HG03045 (cell line): ENCODE data around the gene CTNNA1.
"Not testable (repeated sequence)": the region's sequence is repeated elsewhere in the genome, so short reads cannot be mapped to it uniquely, and the experiment has no call there.

Experiments used
- ATAC-seq: cut with Tn5 transposase; IDR thresholded peaks from one replicate; pipeline ENCODE4 v1.9.1; 2021; ENCODE audit warnings: mild to moderate bottlenecking, moderate library complexity; ENCODE audit not compliant: unreplicated experiment

CTNNA1 gene

DNA sequence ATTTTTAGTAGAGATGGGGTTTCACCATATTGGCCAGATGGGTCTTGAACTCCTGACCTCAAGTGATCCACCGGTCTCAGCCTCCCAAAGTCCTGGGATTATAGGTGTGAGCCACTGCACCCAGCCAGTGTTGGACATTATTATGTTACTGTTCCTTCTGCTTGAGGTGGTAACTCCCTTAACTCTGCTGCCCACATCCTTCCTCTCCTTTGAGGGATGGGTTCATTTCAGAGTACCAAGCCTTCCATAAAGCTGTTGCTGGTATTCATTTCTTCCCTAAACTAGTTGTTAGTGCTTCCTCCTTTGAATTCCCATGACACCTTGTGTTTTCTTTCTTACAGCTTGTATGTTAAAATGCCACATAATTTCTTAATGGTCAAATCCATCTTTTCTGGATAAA is 54.0 kb downstream of the CTNNA1 start:
- no peak for ATAC-seq

DNA sequence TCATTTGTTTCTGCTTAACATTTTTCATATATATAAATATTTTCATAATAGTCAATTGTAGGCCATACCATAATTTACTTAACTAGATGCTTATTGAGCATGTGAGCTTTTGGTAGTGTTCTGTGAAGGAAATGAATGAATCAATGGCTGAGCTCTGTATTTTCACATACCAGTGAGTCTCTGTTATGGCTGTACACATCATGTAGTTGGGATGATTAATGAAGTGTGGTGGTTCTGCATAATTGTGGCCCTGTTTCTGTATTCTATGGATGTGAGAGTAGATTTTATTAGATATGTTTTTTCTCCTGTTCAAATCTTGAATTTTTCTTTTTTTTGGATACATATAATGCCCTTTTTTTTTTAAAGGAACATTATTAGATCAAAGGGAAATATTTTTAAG is 56.2 kb downstream of the CTNNA1 start:
- no peak for ATAC-seq

DNA sequence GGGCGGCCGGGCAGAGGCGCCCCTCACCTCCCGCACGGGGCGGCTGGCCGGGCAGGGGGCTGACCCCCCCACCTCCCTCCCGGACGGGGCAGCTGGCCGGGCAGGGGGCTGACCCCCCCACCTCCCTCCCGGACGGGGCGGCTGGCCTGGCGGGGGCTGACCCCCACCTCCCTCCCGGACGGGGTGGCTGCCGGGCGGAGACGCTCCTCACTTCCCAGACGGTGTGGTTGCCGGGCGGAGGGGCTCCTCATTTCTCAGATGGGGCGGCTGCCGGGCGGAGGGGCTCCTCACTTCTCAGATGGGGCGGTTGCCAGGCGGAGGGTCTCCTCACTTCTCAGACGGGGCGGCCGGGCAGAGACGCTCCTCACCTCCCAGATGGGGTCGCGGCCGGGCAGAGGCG is 57.6 kb downstream of the CTNNA1 start:
- not testable (repeated sequence) for ATAC-seq

DNA sequence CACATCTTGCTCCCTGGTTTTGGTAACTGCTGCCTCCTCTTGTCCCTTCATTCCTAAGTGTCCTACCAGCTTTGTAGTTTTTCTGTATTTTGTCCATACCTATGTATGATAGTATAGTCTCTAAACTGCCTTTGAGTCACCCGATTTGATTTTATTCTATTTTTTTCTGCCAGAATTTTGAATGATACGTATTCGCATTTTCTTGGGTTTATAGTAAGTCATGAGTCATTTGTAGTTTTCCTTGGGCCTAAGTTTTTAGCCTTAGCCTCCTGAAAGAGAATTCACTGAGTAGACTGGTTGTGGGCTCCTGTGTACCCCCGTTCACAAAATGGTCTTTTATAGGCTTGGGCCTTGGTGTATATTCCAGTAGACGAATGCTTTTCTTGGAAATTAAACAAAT is 62.3 kb downstream of the CTNNA1 start:
- no peak for ATAC-seq

DNA sequence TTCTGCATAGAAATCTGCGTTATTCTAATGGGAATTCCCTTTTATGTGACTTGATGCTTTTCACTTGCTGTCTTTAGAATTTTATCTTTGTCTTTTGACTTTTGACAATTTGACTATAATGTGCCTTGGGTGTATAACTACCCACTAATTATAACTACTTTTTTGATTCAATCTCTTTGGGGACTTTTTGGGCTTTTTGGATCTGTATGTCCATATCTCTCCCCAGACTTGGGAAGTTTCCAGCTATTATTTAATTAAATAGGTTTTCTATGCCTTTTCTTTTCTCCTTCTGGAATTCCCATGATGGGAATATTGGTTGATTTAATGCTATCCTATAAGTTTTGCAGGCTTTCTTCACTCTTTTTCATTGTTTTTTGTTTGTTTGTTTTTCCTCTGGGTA is 64.0 kb downstream of the CTNNA1 start:
- no peak for ATAC-seq

DNA sequence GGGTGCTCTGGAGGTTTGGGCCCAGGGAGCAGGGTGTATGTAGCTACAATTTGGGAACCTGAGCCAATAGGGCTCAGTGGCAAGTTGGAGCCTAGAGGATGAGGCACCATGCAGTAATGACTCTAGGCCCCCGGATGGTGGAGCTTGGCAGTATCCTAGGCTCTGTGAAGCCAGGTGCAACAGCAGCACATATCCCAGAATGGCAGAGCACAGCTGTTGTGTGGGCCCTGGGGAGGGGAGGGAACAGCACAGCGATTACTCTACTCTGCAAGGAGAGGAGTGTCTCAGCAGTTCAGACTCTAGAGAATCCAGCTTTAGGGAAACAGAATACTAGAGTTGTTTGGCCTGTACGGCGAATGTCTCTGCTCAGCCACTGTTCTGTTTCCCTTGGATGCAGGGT is 65.9 kb downstream of the CTNNA1 start:
- no peak for ATAC-seq

DNA sequence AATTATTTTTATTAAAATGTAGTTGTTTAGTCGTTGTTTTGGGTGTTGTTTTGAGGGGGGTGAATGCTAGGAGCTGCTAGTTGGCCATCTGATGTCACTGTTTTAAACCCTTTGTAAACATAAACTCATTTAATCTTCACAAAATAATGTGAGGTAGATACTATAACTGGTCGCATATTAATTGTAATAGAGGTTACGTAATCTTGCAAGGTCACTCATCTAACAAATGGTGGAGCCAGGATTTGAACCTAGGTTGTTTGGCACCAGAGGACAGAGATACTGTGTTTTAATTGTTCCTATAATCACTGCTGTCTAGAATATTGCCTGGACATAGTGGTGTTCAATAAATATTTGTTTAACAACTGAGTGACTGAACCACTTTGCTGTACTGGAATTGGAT is 67.5 kb downstream of the CTNNA1 start:
- ATAC-seq: no peak

DNA sequence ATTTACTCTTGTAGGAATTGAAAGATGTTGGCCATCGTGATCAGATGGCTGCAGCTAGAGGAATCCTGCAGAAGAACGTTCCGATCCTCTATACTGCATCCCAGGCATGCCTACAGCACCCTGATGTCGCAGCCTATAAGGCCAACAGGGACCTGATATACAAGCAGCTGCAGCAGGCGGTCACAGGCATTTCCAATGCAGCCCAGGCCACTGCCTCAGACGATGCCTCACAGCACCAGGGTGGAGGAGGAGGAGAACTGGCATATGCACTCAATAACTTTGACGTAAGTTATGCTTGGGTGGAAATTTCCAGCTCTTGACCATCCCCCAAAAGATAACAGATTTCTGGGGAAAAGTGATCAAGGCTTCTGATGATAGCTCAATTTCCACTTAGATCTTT is 71.3 kb downstream of the CTNNA1 start:
- ATAC-seq: no peak

DNA sequence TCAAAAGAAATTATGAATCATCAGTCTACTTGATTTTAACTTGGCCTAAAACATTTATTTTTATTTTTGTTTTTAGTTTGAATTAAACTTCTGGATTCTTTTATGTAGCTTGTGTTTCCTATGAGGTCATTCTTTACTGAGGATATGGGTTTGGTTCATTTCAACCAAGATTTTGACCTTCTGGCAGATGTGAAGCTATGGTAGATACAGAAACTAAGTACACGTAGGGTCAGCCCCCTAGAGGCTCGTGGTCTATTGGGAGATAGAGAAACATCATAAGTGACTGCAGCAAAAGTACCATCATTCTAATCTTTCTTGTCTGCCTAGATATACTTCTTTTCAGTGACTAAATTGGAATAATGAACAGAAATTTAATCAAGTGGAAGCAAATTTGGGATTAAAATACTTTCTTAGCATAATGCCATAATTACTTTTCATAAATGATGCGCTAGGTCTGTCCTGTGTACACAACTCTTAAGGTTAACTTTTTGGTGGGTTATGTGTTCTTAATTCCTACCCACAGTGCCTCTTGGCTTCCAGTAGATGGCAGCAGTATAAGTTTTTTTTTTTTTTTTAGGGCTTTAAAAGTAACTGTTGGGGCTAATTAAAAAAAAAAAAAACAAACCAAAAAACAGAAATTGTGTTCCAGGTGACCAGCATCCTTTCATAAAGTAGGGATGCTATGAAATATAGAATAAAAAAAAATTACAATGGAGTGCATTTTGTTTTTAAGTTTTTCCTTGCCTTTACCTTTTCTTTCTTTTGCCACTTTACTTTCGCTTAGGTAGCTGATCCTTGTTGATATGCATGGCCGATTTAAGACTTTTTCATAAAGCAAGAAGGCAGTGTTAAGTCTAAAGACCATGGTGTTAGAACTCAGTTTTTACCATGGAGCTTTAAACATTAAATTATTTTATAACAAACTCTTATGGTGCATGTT is 72.0 kb downstream of the CTNNA1 start:
- ATAC-seq: no peak

DNA sequence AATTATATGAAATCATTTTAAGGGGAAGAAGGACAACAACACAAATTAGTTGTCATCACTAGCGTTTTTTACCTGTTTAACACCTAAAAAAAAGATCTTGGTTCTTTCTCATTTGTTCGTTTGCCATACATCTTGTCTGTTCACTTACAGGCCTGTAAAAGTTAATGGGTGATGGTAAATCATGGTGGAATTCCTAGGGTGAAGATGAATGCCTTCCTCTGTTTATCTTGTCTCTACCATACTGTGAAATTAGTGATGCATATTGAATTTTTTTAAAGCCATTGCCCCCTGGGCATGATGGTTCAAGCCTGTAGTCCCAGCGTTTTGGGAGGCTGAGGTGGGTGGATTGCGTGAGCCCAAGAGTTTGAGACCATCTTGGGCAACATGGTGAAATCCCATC is 75.3 kb downstream of the CTNNA1 start:
- ATAC-seq: no peak

DNA sequence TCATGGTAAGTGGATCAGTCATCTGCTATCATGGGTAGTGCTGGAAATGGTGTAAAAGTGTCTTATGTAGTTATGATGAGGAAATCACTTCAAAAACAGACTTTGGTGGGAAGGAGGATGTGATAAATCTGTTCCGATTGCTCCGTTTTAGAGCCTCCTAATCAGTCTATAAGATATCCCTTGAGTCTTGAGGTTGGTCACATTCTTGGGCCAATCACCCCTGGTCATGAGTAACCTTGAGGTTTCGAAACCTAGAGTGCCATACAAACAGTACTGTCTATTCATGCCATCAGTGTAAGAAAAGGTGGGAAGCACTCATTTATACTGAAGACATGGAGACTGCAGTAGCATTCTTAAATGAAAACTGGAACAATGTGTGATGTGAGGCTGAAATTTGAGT is 76.1 kb downstream of the CTNNA1 start:
- no peak for ATAC-seq

DNA sequence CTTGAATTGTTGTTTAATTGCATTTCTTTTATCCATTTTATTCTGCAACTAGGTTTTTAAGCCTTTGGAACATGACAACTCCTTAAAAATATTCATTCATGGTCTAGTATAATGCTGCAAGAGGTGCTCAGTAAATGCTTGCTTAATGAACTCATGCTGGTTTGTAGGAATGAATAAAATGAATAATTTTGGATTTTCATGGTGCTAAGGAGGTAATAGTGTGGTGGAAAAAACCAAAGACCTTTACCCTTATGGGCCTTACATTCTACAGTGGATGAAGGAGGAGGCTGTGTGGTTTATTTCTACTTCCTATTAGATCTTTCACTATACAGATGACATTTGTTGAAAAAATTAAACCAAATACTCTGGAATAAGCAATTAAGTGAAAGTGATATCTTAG is 78.5 kb downstream of the CTNNA1 start:
- no peak for ATAC-seq

DNA sequence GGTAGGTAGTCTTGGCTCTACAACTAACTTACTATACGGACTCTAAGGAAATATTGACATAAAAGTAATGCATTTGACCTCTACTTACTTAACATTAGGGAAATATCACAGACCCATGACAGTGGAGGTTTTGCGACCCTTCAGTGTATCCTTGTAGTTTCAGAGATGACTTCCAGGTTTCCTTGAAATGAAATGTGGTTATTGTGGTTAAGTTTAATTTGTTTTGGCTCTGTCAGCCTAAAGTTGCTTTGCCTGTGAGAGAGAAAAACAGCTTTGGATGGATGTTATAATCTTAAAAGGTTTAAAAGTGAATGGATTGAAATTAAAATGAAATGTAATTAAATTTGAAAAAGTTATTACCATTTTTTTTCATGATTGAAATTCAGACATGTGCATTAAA is 79.0 kb downstream of the CTNNA1 start:
- no peak for ATAC-seq

DNA sequence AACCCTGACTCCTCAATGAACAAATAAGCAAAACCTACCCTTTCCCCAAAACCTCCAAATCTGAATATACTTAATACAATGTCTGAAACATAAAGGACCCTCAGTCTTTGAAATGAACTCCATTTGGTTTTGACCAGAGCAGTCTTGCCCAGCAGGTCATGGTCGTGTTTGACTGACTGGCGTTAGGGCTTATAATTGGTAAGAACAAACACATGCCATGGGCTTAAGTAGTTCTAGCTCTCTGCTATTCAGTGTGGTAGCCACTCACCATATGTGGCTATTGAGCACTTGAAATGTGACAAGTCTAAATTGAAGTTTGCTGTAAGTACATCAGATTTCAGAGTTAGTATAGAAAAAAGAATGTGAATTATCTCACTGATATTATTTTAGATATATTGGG is 79.9 kb downstream of the CTNNA1 start:
- no peak for ATAC-seq

DNA sequence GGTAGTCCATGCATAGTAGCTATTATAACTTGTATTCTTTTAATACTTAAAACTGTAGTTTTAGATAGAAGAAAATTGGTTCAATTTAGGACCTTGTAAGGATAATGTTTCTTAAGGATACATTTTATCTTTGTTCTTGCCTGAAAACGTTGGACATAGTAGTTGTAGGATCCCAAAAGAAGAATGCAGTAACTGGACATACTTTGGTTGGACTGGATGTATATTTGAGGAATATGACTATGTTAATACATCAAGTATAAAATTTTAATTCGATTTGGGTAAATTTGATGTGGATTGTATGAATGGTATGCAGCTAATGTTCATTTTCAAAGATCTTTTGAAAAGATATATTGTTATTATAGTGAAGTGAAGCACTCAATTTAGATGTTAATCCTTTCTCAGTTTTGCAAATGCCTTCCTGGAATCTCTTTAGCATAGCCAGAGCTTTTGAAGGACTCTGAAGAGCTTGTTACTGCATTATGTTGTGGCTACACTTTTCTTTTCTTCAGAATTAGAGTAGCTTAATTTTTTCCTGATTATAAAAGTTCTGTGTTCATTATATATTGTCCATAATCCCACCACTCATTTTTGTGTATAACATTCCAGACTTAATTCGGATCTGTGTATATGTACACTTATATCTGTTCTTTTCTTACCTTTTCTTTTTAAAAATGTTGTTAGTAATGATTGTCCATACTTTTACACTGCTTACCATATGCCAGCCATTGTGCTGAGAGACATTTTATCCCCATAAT is 80.7 kb downstream of the CTNNA1 start:
- no peak for ATAC-seq

DNA sequence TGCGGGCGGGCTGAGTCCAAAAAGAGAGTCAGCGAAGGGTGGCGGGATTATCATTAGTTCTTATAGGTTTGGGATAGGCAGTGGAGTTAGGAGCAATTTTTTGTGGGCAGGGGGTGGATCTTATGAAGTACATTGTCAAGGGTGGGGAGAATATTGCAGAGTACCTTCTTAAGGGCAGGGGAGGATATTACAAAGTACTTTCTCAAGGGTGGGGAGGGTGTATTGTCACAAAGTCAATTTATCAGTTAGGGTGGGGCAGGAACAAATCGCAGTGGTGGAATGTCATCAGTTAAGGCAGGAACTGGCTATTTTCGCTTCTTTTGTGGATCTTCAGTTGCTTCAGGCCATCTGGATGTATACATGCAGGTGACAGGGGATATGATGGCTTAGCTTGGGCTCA is 81.6 kb downstream of the CTNNA1 start:
- not testable (repeated sequence) for ATAC-seq

DNA sequence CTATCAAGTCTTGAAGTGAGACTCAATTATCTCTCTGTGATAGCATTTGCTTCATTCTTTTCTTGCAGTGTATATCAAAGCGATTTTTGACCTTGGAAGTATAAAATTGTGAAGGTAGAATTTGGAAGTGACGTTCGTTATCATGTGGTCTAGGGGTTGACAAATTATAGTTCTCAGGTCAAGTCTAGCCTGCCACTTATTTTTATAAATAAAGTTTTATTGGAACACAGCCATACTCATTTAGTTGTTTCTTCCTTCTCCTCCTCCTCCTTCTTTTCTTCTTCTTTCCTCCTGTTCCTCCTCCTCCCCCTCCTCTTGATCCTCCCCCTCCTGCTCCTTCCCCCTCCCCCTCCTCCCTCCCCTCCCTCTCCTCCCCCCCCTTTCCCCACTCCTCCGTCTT is 83.9 kb downstream of the CTNNA1 start:
- ATAC-seq: no peak

DNA sequence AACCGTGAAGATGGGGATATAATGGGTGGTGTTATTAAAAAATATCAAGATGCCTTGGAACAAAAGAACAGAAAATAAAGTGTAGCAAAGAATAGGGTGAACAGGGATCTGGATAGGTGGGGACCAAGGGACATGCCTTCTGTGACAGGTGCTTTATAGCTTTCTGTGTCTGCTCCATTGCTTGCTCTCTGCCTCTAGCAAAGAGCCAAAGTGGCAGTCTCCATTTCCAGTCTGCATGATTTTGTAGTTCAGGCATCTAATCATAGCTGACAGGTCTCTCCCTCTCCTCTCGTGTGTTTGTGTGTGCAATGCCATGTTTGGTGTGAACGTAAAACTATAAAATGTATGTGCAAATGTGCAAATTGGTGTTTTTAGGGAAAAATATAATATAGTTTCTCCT is 86.9 kb downstream of the CTNNA1 start:
- no peak for ATAC-seq

DNA sequence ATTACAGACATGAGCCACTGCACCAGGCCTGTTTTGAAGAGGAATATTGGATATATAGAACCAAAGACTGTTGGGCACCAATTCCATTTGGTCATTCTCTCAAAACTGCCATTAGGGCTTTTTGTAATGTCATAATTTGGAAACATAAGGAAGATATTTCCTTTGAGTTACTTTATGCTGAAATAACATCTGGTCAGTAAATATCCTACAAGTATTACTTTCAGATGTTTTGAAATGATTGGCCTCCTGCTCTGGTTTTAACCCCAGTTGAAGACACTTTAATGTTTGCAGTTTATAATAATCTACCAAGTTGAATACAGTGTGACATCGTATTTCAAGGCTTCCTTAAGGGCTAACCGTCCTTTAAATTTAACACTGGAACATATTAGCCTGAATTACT is 88.3 kb downstream of the CTNNA1 start:
- no peak for ATAC-seq

DNA sequence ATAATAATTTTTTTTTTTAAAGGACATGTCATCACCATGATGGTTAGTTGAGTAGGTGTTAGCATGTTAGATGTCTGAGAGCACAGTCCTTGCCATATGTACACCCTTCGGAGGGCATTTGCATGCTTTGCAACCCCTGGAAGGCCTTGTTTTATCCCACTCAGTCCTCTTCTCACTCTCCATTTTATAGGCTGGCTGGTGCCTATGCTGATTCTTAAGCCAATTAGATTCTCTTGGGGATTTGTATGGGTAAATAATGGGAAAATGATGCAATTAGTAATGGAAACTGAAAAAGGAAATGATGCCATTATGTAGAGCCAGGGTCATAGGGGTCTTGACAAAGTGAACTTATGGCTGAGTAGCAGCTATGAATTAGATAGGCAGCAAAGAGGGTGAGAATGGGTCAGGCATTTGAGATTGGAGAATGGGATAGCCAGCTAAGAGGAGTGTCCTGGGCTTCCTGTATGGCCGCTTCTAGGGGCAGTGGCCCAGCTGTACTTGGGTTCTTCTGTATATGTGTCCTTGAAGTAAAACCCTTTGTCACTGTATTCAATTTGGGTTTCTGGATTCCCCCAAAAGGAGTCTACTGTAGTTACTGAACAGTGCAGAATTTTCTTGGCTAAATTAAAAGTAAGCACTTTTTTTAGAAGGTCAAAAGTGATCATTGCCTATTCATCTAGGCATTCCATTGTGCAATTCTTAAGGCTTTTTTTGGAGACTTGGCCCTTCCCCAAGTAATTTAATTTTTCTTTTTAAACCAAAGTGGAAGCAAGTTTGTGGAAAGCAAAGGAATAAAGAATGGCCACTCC is 90.3 kb downstream of the CTNNA1 start:
- ATAC-seq: no peak

DNA sequence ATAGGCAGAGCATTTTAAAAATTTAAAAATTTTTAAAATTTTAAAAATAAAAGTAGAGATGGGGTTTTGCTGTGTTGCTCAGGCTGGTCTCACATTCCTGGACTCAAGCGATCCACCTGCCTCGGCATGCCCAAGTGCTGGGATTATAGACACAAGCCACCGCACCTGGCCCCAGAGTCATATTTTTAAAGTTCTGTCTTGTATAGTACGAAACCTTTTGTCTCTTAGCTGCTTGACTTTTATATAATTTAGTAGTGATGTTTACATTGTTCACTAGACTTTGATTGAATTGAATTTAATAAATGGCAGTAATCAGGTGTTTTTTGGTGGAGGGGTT is 90.9 kb downstream of the CTNNA1 start:
- ATAC-seq: no peak
